Activated CD8-positive, alpha-beta memory T cell treated with anti-CD3 and anti-CD28 coated beads, Interleukin-2, amount 10 ng/mL, durations not matched to agents 7 days and 5 days (primary cell): ENCODE measurements around the gene STON2. TPM values are rescaled to one million over a fixed set of nuclear protein-coding genes. Genes with fewer than 3 reads are reported as not detected.

Source experiments
- ATAC-seq: fragments of 150-1000 bp; cut with Tn5 transposase; one replicate; pipeline ENCODE4 v1.10.0; 2021; ENCODE audit warnings: moderate library complexity
- CTCF ChIA-PET: fragments of 350-600 bp; sonication (Branson Sonifier 250); formaldehyde crosslinking; loops from one replicate; lab custom pipeline; 2021; ENCODE audit warnings: antibody characterized with exemption; lab: Charles Lee
- DNase-seq: peaks from one replicate; pipeline ENCODE4 v3.0.0-alpha.2; 2020
- H3K27ac Mint-ChIP-seq: one replicate; pipeline ENCODE4 v1.8.0; 2021; ENCODE audit warnings: mild to moderate bottlenecking, mixed read lengths
- H3K27me3 Mint-ChIP-seq: one replicate; pipeline ENCODE4 v1.8.0; 2021; ENCODE audit warnings: mixed read lengths
- H3K36me3 Mint-ChIP-seq: one replicate; pipeline ENCODE4 v1.8.0; 2021; ENCODE audit warnings: mild to moderate bottlenecking, mixed read lengths
- H3K4me1 Mint-ChIP-seq: one replicate; pipeline ENCODE4 v1.8.0; 2021; ENCODE audit warnings: mixed read lengths
- H3K4me3 Mint-ChIP-seq: one replicate; pipeline ENCODE4 v1.8.0; 2021; ENCODE audit warnings: mild to moderate bottlenecking, moderate library complexity, mixed read lengths
- H3K9me3 Mint-ChIP-seq: one replicate; pipeline ENCODE4 v1.8.0; 2022; ENCODE audit warnings: low read depth, mixed read lengths
- total RNA-seq, 2 experiments: library from RNA; stranded (reverse); gene quantifications; one replicate each; pipeline ENCODE4 v1.2.3, GENCODE V29; 2021

STON2 gene
- total RNA-seq, 2 experiments from 2014 or later, result 0.20 to 0.66 TPM

DNA sequence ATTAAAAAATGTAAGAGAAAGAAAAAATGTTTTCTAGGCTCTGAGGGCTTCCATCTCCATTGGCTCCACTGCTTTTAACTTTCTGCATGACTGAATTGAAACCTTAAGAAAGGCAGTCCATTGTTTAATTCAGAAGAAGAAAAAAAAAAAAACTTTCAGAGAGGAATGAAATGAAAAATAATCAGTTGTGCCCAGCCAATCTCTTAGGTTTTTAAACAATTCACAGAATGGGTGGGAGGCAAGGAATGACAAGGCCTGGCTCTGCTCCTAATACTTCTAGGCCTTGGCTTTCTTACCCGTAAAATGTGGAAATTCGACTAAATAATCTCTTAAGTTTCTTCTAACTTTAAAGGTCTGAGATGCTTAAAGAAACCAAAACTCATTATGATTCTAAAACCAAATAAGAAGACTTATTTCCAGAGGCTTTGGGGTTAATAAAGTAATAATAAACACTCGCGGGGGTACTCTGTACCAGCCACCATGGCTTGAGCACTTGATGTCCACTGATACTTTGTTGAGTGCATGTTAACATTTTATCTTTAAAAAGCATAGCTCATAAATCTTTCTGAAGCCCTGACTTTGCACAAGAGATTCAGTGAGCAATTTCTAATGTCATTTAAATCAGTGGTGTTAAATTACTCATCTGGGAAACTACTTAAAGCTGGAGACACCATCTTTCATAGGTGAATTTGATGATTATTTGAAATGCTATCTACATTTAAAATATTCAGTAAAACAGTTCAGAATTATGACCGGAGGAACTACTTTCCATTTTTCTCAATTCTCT, 49.6 kb downstream of the STON2 start:
- peaks cover 27% of the 10 kb centered on the region for H3K27me3 Mint-ChIP-seq
- no peaks in the 10 kb centered on the region for H3K36me3 Mint-ChIP-seq
- no peaks in the 10 kb centered on the region for H3K4me1 Mint-ChIP-seq
- ATAC-seq (no peak), DNase-seq (no peak)
- no peaks in the 10 kb centered on the region for H3K9me3 Mint-ChIP-seq
- CTCF ChIA-PET, result no interaction called here
- no peak overlapping the region for H3K27ac Mint-ChIP-seq
- no peak overlapping the region for H3K4me3 Mint-ChIP-seq

DNA sequence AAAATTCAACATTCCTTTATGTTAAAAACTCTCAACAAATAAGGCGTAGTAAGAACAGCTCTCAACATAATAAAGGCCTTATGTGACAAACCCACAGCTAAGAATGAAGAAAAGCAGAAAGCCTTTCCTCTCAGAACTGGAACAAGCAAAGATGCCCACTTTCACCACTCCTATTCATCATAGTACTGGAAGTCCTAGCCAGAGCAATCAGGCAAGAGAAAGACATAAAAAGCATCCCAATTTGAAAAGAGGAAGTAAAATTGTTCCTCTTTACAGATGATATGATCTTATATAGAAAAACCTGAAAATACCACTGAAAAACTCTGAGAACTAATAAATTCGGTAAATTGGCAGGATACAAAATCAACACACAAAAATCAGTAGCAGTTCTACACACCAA, 52.1 kb downstream of the STON2 start:
- no peaks in the 10 kb centered on the region for H3K36me3 Mint-ChIP-seq
- H3K27me3 Mint-ChIP-seq, result peaks cover 31% of the 10 kb centered on the region
- H3K9me3 Mint-ChIP-seq, result no peaks in the 10 kb centered on the region
- no peaks in the 10 kb centered on the region for H3K4me1 Mint-ChIP-seq
- H3K4me3 Mint-ChIP-seq, result no peak overlapping the region
- DNase-seq (no peak), ATAC-seq (no peak)
- CTCF ChIA-PET, result no interaction called here
- no peak overlapping the region for H3K27ac Mint-ChIP-seq

- peaks cover 35% of the 10 kb centered on the region for H3K27me3 Mint-ChIP-seq
- CTCF ChIA-PET, result no interaction called here
- ATAC-seq, result no peak
These were observed 54.3 kb downstream of the STON2 start for GRCh38 chr14:81345781-81346180.

DNA sequence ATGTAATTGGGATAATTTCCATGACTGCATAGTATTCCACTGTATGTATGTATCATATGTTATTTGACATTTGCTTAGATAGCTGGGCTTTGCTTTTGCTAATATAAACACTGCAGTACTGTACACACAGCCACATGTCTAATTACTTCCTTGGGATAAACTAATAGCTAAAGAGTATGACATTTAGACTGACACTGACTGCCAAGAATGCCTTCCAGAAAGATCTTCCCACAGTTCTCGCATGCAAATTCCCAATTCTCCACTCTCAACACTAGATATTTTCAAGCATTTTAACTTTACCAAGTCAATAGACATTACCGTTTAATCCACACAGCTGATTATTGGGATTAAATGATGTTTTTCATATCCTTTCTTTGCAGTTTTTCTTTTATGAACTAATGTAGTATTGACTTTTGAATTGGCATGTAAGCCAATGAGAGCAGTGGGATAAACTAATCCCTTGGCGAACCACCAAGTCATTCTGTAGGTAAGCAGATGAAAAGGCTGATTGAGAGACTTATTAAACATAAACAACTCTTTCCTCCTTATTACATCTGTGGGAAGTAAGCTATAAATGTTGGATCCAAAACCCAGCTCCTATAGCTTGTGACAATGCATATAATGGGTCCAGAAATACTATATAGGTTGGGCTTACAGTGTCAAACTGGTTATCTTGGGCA, 55.5 kb downstream of the STON2 start:
- no peaks in the 10 kb centered on the region for H3K36me3 Mint-ChIP-seq
- DNase-seq (no peak), ATAC-seq (no peak)
- no peak overlapping the region for H3K4me3 Mint-ChIP-seq
- no peaks in the 10 kb centered on the region for H3K4me1 Mint-ChIP-seq
- H3K27me3 Mint-ChIP-seq, result peaks cover 35% of the 10 kb centered on the region
- CTCF ChIA-PET, result no interaction called here
- H3K9me3 Mint-ChIP-seq, result no peaks in the 10 kb centered on the region
- no peak overlapping the region for H3K27ac Mint-ChIP-seq

More at GRCh38 chr14:81345781-81346180, 54.3 kb downstream of the STON2 start:
- DNase-seq, result no peak
- Mint-ChIP-seq H3K4me3 (no peak overlapping the region), H3K4me1 (no peaks in the 10 kb centered on the region), H3K36me3 (no peaks in the 10 kb centered on the region), H3K9me3 (no peaks in the 10 kb centered on the region), H3K27ac (no peak overlapping the region)

DNA sequence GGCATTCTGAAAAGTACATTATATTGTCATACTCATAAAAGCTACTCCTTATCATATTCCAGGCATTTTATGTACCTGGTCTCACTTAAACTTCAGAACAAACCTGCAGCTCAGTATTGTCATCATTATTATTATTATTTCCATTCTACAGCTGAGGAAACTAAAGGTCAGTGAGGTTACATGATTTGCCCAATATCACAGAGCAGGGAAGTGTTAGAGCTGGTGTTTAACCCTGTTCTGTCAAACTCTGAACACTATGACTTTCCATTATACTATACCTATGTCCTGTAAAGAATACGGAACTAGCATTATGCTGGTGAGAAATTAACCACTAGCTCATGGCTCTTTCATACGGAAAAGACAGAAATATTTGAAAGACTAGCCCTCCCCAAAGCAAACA, 56.4 kb downstream of the STON2 start:
- CTCF ChIA-PET, result no interaction called here
- H3K27ac Mint-ChIP-seq, result no peak overlapping the region
- no peaks in the 10 kb centered on the region for H3K36me3 Mint-ChIP-seq
- H3K9me3 Mint-ChIP-seq, result no peaks in the 10 kb centered on the region
- H3K4me1 Mint-ChIP-seq, result no peaks in the 10 kb centered on the region
- H3K4me3 Mint-ChIP-seq, result no peak overlapping the region
- ATAC-seq, result no peak
- DNase-seq, result no peak
- H3K27me3 Mint-ChIP-seq, result peaks cover 30% of the 10 kb centered on the region

- DNase-seq, result no peak
- ATAC-seq, result no peak
- H3K36me3 Mint-ChIP-seq, result no peaks in the 10 kb centered on the region
- CTCF ChIA-PET, result no interaction called here
- no peak overlapping the region for H3K27ac Mint-ChIP-seq
- H3K4me1 Mint-ChIP-seq, result no peaks in the 10 kb centered on the region
- no peaks in the 10 kb centered on the region for H3K9me3 Mint-ChIP-seq
- H3K4me3 Mint-ChIP-seq, result no peak overlapping the region
- H3K27me3 Mint-ChIP-seq, result peaks cover 27% of the 10 kb centered on the region
These were observed 57.1 kb downstream of the STON2 start for GRCh38 chr14:81342850-81343580.

GRCh38 chr14:81341781-81342180, 58.3 kb downstream of the STON2 start:
- H3K36me3 Mint-ChIP-seq, result no peaks in the 10 kb centered on the region
- DNase-seq, result no peak
- H3K27ac Mint-ChIP-seq, result no peak overlapping the region
- CTCF ChIA-PET, result no interaction called here
- ATAC-seq, result no peak
- peaks cover 23% of the 10 kb centered on the region for H3K27me3 Mint-ChIP-seq
- H3K4me3 Mint-ChIP-seq, result no peak overlapping the region
- H3K9me3 Mint-ChIP-seq, result no peaks in the 10 kb centered on the region
- H3K4me1 Mint-ChIP-seq, result no peaks in the 10 kb centered on the region

- H3K27me3 Mint-ChIP-seq, result peaks cover 25% of the 10 kb centered on the region
- no peak overlapping the region for H3K4me3 Mint-ChIP-seq
- no peak overlapping the region for H3K27ac Mint-ChIP-seq
- no peak for DNase-seq
- no peaks in the 10 kb centered on the region for H3K36me3 Mint-ChIP-seq
- H3K4me1 Mint-ChIP-seq, result no peaks in the 10 kb centered on the region
- no peaks in the 10 kb centered on the region for H3K9me3 Mint-ChIP-seq
- no peak for ATAC-seq
- CTCF ChIA-PET, result no interaction called here
These were observed 58.8 kb downstream of the STON2 start for GRCh38 chr14:81341370-81341769.

GRCh38 chr14:81340201-81340600, 59.9 kb downstream of the STON2 start:
- Mint-ChIP-seq H3K4me1 (no peaks in the 10 kb centered on the region), H3K9me3 (no peaks in the 10 kb centered on the region), H3K27ac (no peak overlapping the region), H3K36me3 (no peaks in the 10 kb centered on the region), H3K4me3 (no peak overlapping the region), H3K27me3 (peaks cover 28% of the 10 kb centered on the region)
- CTCF ChIA-PET, result no interaction called here
- no peak for ATAC-seq
- DNase-seq, result no peak

DNA sequence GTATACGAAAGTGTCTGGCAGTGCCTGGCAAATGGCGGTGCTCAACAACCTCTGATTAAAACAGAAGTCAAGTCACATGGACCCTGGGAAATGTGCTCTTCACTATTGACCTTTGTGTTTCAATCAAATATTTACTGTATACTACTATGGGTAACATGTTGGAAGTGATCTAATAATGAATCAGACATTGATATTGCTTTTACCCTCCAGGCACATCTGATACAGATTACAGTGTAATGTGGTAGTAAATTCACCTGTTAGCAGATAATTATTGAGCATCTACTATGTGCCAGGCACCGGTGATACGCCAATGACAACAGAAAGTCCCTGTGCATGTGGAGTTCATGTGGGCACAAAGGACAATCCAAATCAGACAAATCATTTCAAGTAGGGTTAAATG, 63.1 kb downstream of the STON2 start:
- Mint-ChIP-seq H3K9me3 (no peaks in the 10 kb centered on the region), H3K27me3 (peaks cover 25% of the 10 kb centered on the region), H3K36me3 (no peaks in the 10 kb centered on the region), H3K4me1 (no peaks in the 10 kb centered on the region), H3K27ac (no peak overlapping the region), H3K4me3 (no peak overlapping the region)
- DNase-seq (no peak), ATAC-seq (no peak)
- CTCF ChIA-PET, result no interaction called here

DNA sequence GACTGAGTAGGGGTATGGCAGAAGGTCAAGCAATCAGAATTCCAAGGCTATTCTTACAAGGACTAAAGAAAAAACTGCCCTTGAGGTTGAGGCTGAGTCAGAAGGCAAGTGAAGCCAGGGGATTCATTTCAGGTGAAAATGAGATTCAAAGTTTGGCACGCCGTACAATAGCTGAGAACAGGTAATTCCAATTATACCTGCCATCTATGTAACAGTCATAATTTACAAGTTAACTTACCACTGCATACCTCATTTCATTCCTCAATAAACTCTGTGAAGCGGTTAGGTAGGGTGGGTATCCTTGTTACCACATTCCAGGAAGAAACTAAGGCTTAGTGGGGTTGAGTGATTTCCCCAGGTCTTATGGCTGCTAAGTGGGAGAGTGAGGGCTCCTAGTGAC, 64.1 kb downstream of the STON2 start:
- Mint-ChIP-seq H3K4me1 (no peaks in the 10 kb centered on the region), H3K36me3 (no peaks in the 10 kb centered on the region), H3K27ac (no peak overlapping the region), H3K27me3 (peaks cover 27% of the 10 kb centered on the region), H3K9me3 (no peaks in the 10 kb centered on the region), H3K4me3 (no peak overlapping the region)
- DNase-seq (no peak), ATAC-seq (no peak)
- CTCF ChIA-PET, result no interaction called here

GRCh38 chr14:81332725-81333124, 67.4 kb downstream of the STON2 start:
- CTCF ChIA-PET, result interaction anchor here (0.7 kb wide), 1 partner anchor 58 kb away, joined by 3 read pairs; no protein-coding TSS in a partner anchor
- ATAC-seq (no peak), DNase-seq (no peak)
- Mint-ChIP-seq H3K27ac (no peak overlapping the region), H3K4me1 (no peaks in the 10 kb centered on the region), H3K4me3 (no peak overlapping the region), H3K27me3 (peaks cover 24% of the 10 kb centered on the region), H3K36me3 (no peaks in the 10 kb centered on the region), H3K9me3 (no peaks in the 10 kb centered on the region)

DNA sequence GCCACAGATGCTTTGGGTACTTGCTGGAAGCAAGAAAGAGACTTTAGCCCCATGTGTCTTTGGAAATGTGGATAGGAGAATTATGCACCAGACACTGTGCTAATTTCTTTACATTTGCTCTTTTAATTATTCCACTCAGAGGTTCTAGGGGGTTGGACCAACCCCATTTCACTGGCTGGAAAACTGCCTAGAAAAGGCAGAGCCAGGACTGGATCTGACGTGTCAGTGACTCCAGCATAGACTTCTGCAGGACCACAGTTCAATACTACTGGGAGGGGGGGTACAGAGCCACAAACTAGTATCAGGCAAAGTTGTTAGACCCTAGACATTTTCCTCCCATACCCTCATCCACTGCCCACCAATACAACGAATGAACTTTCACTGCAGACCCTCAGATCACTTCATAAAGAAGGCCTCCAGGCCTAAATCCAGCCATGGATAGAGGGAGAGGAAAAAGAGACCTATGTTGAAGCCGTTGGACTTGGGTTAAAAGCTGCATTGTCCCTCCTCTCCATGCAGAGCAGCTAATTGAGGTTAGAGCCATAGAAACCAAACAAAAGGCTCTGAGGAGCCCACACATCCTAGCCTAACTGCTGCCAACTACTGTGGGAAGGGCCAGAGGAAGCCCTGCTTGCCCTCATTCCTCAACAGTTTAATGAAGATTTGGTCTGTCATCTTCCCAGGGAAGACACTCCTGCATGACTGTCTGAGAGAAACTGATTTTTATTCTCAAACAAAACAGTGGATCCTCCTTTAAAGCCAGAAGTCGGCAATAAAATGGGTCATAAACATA, 68.7 kb downstream of the STON2 start:
- CTCF ChIA-PET, result no interaction called here
- Mint-ChIP-seq H3K27me3 (peaks cover 20% of the 10 kb centered on the region), H3K36me3 (no peaks in the 10 kb centered on the region), H3K4me1 (no peaks in the 10 kb centered on the region), H3K27ac (no peak overlapping the region), H3K4me3 (no peak overlapping the region), H3K9me3 (no peaks in the 10 kb centered on the region)
- ATAC-seq (no peak), DNase-seq (no peak)
